HEK293 (cell line): ENCODE results near the gene ZNF318.
A peak's percentile ranks its signal among the peaks of the same experiment; 100 is the strongest.

ENCODE experiments used
- CTCF ChIA-PET: fragments of 350-600 bp; formaldehyde crosslinking; extraction: SDS; loops from one replicate; lab custom pipeline; 2021; ENCODE audit warnings: antibody characterized with exemption; lab: Yijun Ruan, JAX
- POLR2A ChIA-PET: fragments of 300-600 bp; formaldehyde crosslinking; extraction: SDS; loops from one replicate; lab custom pipeline; 2020; ENCODE audit warnings: antibody characterized with exemption, inconsistent platforms; lab: Yijun Ruan, JAX
- H3K27ac ChIP-seq: fragments of 200-500 bp; sonication (Bioruptor generic); 2 replicates; pipeline ENCODE4 v1.5.1; 2014; ENCODE audit warnings: low read depth, low read length, control low read depth, inconsistent platforms; ENCODE audit errors: extremely low read depth
- H3K36me3 ChIP-seq, 2 experiments: fragments of 200-500 bp in 1 of 2; sonication (Bioruptor generic) in 1 of 2; 1 replicate in 1 of 2; 2 replicates in 1 of 2; pipeline ENCODE4 v1.5.1; 2014 to 2017; ENCODE audit warnings: inconsistent platforms in 2 of 2, low read length in 2 of 2; ENCODE audit not compliant: control insufficient read depth in 2 of 2, insufficient read depth in 1 of 2
- H3K4me1 ChIP-seq: fragments of 200-500 bp; sonication (Bioruptor generic); 2 replicates; pipeline ENCODE4 v1.5.1; 2014; ENCODE audit warnings: mild to moderate bottlenecking, low read length, inconsistent platforms; ENCODE audit not compliant: control insufficient read depth, insufficient read depth
- H3K4me3 ChIP-seq: 2 replicates; pipeline ENCODE4 v1.5.1; 2011; ENCODE audit warnings: low read depth, mild to moderate bottlenecking, control low read depth, low read length, moderate library complexity
- H3K9me3 ChIP-seq: fragments of 200-500 bp; sonication (Bioruptor generic); 2 replicates; pipeline ENCODE4 v1.5.1; 2014; ENCODE audit warnings: low read depth, low read length, inconsistent platforms; ENCODE audit not compliant: control insufficient read depth, insufficient read depth
- TSHZ1 ChIP-seq: fragments of 450-650 bp; formaldehyde crosslinking; IDR thresholded peaks from 2 replicates; pipeline ENCODE4 v1.5.1; 2016; ENCODE audit warnings: missing biosample characterization, missing genetic modification characterization, borderline replicate concordance
- ZBTB10 ChIP-seq: fragments of 450-650 bp; formaldehyde crosslinking; IDR thresholded peaks from 2 replicates; pipeline ENCODE4 v1.5.1; 2016; ENCODE audit warnings: missing biosample characterization, missing genetic modification characterization
- ZNF184 ChIP-seq: fragments of 450-650 bp; IDR thresholded peaks from 2 replicates; pipeline ENCODE4 v1.5.1; 2018; ENCODE audit warnings: missing biosample characterization, mild to moderate bottlenecking, missing genetic modification characterization
- ZNF239 ChIP-seq: fragments of 450-650 bp; formaldehyde crosslinking; IDR thresholded peaks from 2 replicates; pipeline ENCODE4 v1.5.1; 2016; ENCODE audit warnings: missing biosample characterization, missing genetic modification characterization
- ZNF341 ChIP-seq: fragments of 450-650 bp; formaldehyde crosslinking; IDR thresholded peaks from 2 replicates; pipeline ENCODE4; 2016; ENCODE audit warnings: low read depth, missing biosample characterization, missing genetic modification characterization
- ZNF501 ChIP-seq: fragments of 450-650 bp; formaldehyde crosslinking; IDR thresholded peaks from 2 replicates; pipeline ENCODE4 v1.5.1; 2016; ENCODE audit warnings: missing biosample characterization, missing genetic modification characterization
- ZNF560 ChIP-seq: fragments of 450-650 bp; formaldehyde crosslinking; IDR thresholded peaks from 2 replicates; pipeline ENCODE4 v1.5.1; 2017; ENCODE audit warnings: missing biosample characterization, missing genetic modification characterization, borderline replicate concordance
- ZNF561 ChIP-seq: fragments of 450-650 bp; IDR thresholded peaks from 2 replicates; pipeline ENCODE4 v1.5.1; 2018; ENCODE audit warnings: missing biosample characterization, missing genetic modification characterization, borderline replicate concordance
- ZNF600 ChIP-seq: fragments of 450-650 bp; formaldehyde crosslinking; IDR thresholded peaks from 2 replicates; pipeline ENCODE4 v1.5.1; 2016; ENCODE audit warnings: missing biosample characterization, missing genetic modification characterization
- ZNF610 ChIP-seq: fragments of 450-650 bp; formaldehyde crosslinking; IDR thresholded peaks from 2 replicates; pipeline ENCODE4 v1.5.1; 2016; ENCODE audit warnings: missing biosample characterization, missing genetic modification characterization, borderline replicate concordance
- ZNF629 ChIP-seq: fragments of 450-650 bp; formaldehyde crosslinking; IDR thresholded peaks from 2 replicates; pipeline ENCODE4 v1.5.1; 2017; ENCODE audit warnings: missing biosample characterization, missing genetic modification characterization
- ZNF658 ChIP-seq: fragments of 450-650 bp; formaldehyde crosslinking; IDR thresholded peaks from 2 replicates; pipeline ENCODE4; 2016; ENCODE audit warnings: missing biosample characterization, missing genetic modification characterization
- ZNF777 ChIP-seq: fragments of 450-650 bp; formaldehyde crosslinking; IDR thresholded peaks from 2 replicates; pipeline ENCODE4 v1.5.1; 2017; ENCODE audit warnings: missing biosample characterization, missing genetic modification characterization, borderline replicate concordance
- TF ChIP-seq, protein P1 (sequence below): fragments of 450-650 bp; formaldehyde crosslinking; IDR thresholded peaks from 2 replicates; pipeline ENCODE4 v1.5.1; 2016; ENCODE audit warnings: missing biosample characterization, missing genetic modification characterization
- TF ChIP-seq, protein P2 (sequence below): fragments of 450-650 bp; formaldehyde crosslinking; IDR thresholded peaks from 2 replicates; pipeline ENCODE4 v1.5.1; 2017; ENCODE audit warnings: missing biosample characterization, missing genetic modification characterization
- TF ChIP-seq, protein P3 (sequence below): fragments of 450-650 bp; IDR thresholded peaks from 2 replicates; pipeline ENCODE4 v1.5.1; 2018; ENCODE audit warnings: missing biosample characterization, mild to moderate bottlenecking, missing genetic modification characterization

The ZNF318 gene

GRCh38 chr6:43301081-43301870, 68.2 kb downstream of the ZNF318 start:
- H3K27ac ChIP-seq, result no peak overlapping the region
- TF ChIP-seq ZNF560 (no peak), ZNF600 (tag by site-specific recombination) (peak; percentile 74; the same call in 1 of the 2 replicates)
- H3K9me3 ChIP-seq, result no peaks in the 10 kb centered on the region
- H3K4me3 ChIP-seq, result no peak overlapping the region
- H3K36me3 ChIP-seq, result no peaks in the 10 kb centered on the region
- no peaks in the 10 kb centered on the region for H3K4me1 ChIP-seq
- ChIA-PET POLR2A (no interaction called here), CTCF (interaction anchor here (1.5 kb wide), 1 partner anchor 33 kb away, joined by 3 read pairs; no protein-coding TSS in a partner anchor)

DNA sequence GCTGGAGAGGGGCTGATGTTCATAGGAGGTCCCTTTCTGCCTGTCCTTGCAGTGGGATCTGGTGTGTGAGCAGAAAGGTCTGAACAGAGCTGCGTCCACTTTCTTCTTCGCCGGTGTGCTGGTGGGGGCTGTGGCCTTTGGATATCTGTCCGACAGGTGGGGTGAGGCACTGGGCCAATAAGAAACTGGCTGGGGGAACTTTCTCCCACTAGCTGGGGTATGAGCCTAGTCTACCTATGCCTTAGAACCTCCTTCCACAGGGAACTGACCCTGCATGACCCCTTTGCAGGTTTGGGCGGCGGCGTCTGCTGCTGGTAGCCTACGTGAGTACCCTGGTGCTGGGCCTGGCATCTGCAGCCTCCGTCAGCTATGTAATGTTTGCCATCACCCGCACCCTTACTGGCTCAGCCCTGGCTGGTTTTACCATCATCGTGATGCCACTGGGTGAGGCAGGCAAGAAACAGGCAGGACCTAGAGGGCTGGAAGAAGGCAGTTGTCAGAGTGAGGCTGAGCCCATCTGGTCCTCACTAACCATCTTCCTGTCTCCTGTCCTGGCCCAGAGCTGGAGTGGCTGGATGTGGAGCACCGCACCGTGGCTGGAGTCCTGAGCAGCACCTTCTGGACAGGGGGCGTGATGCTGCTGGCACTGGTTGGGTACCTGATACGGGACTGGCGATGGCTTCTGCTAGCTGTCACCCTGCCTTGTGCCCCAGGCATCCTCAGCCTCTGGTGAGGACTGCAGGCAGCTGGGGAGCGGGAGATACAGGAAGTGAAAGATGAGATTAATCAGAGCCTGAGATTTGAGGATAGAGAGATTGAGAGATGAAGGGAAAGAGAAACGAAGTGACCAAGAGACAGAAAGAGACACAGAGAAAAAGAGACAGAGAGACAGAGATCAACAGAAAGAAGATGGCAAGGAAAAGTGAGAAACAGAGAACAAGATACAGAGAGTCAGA, 69.8 kb downstream of the ZNF318 start:
- ChIA-PET CTCF (interaction anchor here (0.6 to 1.5 kb wide), 3 partner anchors 33 to 147 kb away, joined by 3 to 6 read pairs (median 4); no protein-coding TSS in a partner anchor), POLR2A (interaction anchor here (0.9 kb wide), 1 partner anchor 10 kb away, joined by 3 read pairs; the partner anchor contains the start of gene CRIP3)
- Histone ChIP-seq H3K27ac (no peak overlapping the region), H3K9me3 (no peaks in the 10 kb centered on the region), H3K4me1 (no peaks in the 10 kb centered on the region), H3K4me3 (no peak overlapping the region), H3K36me3 (no peaks in the 10 kb centered on the region)
- no peak for TF ChIP-seq ZBTB10 (tag by site-specific recombination)
- TF ChIP-seq ZNF341 (tag by site-specific recombination), result no peak
- no peak for TF ChIP-seq TSHZ1
- TF ChIP-seq ZNF239, result no peak
- TF ChIP-seq, protein P1, sequence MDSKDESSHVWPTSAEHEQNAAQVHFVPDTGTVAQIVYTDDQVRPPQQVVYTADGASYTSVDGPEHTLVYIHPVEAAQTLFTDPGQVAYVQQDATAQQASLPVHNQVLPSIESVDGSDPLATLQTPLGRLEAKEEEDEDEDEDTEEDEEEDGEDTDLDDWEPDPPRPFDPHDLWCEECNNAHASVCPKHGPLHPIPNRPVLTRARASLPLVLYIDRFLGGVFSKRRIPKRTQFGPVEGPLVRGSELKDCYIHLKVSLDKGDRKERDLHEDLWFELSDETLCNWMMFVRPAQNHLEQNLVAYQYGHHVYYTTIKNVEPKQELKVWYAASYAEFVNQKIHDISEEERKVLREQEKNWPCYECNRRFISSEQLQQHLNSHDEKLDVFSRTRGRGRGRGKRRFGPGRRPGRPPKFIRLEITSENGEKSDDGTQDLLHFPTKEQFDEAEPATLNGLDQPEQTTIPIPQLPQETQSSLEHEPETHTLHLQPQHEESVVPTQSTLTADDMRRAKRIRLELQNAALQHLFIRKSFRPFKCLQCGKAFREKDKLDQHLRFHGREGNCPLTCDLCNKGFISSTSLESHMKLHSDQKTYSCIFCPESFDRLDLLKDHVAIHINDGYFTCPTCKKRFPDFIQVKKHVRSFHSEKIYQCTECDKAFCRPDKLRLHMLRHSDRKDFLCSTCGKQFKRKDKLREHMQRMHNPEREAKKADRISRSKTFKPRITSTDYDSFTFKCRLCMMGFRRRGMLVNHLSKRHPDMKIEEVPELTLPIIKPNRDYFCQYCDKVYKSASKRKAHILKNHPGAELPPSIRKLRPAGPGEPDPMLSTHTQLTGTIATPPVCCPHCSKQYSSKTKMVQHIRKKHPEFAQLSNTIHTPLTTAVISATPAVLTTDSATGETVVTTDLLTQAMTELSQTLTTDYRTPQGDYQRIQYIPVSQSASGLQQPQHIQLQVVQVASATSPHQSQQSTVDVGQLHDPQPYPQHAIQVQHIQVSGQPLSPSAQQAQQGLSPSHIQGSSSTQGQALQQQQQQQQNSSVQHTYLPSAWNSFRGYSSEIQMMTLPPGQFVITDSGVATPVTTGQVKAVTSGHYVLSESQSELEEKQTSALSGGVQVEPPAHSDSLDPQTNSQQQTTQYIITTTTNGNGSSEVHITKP (tag by site-specific recombination), result no peak
- no peak for TF ChIP-seq ZNF629 (tag by site-specific recombination)
- TF ChIP-seq ZNF610, result no peak
- TF ChIP-seq, protein P2, sequence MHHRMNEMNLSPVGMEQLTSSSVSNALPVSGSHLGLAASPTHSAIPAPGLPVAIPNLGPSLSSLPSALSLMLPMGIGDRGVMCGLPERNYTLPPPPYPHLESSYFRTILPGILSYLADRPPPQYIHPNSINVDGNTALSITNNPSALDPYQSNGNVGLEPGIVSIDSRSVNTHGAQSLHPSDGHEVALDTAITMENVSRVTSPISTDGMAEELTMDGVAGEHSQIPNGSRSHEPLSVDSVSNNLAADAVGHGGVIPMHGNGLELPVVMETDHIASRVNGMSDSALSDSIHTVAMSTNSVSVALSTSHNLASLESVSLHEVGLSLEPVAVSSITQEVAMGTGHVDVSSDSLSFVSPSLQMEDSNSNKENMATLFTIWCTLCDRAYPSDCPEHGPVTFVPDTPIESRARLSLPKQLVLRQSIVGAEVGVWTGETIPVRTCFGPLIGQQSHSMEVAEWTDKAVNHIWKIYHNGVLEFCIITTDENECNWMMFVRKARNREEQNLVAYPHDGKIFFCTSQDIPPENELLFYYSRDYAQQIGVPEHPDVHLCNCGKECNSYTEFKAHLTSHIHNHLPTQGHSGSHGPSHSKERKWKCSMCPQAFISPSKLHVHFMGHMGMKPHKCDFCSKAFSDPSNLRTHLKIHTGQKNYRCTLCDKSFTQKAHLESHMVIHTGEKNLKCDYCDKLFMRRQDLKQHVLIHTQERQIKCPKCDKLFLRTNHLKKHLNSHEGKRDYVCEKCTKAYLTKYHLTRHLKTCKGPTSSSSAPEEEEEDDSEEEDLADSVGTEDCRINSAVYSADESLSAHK, result no peak
- no peak for TF ChIP-seq ZNF501 (tag by site-specific recombination)
- no peak for TF ChIP-seq ZNF777 (tag by site-specific recombination)
- no peak for TF ChIP-seq ZNF561
- TF ChIP-seq ZNF658, result no peak
- TF ChIP-seq, protein P3, sequence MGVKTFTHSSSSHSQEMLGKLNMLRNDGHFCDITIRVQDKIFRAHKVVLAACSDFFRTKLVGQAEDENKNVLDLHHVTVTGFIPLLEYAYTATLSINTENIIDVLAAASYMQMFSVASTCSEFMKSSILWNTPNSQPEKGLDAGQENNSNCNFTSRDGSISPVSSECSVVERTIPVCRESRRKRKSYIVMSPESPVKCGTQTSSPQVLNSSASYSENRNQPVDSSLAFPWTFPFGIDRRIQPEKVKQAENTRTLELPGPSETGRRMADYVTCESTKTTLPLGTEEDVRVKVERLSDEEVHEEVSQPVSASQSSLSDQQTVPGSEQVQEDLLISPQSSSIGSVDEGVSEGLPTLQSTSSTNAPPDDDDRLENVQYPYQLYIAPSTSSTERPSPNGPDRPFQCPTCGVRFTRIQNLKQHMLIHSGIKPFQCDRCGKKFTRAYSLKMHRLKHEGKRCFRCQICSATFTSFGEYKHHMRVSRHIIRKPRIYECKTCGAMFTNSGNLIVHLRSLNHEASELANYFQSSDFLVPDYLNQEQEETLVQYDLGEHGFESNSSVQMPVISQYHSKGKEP (tag by site-specific recombination), result no peak
- TF ChIP-seq ZNF184 (tag by site-specific recombination), result no peak
